Mammary microvascular endothelial cell (primary cell): Measurements from ENCODE around the gene LSM3. TPM values are rescaled to one million over a fixed set of nuclear protein-coding genes. Genes with fewer than 3 reads are reported as not detected.

Experiments
- total RNA-seq: library from RNA; depleted of rRNA; stranded (reverse); fragments of >200 nt; gene quantifications from 2 replicates; pipeline ENCODE4 v1.2.3, GENCODE V29; 2015

Gene LSM3
- 20.6 and 23.5 TPM in 2 replicates for total RNA-seq

DNA sequence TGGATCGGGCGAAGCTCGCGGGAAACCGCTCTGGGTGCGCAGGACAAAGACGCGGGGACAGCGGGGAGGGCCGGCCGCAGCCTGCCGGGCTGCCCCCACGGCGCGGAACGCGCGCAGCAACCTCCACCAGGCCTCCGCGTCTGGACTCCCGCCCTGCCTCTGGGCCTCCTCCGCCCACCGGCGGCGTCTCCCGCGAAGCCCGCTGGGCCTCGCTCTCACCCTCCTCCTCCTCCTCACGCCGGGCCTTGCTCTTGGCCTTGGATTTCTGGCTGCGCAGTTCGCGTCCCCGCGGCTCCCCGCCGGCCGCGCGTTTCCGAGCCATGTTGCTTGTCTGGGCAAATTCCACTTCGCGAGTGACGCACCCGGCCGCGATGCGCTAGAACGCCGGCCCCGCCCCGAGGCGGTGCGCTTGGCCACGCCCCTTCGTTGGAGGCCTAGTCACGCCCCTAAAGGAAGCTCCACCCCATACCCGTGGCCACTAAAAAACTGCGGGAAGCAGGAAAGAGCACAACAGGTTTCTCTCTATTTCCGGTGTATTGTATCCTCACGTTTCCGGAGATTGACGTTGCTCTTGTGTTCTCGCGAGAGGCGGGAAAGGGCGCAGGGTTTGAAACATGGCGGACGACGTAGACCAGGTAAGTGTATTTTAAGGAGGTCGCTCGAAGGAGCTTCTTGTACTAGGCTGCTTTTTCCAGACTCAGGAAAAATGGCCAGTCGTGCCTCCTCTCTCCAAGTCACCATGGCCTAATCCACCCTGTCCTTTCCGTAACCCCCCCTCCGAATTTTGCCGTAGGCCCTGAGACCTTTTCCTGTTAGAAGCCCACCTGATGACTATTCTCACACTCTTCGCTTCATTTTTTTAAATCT lies at the start of gene LSM3, which contains the start of gene XPC:
TSS of gene LSM3 (plus strand) at position 571 of the 867 bp plus-strand sequence. CDS start at position 615, 44 bp downstream.
TSS of gene XPC (minus strand) at position 355 of the 867 bp plus-strand sequence. CDS start at position 322, 33 bp downstream.

Other genes with a start within 250 kb of the LSM3 start
- gene CHCHD4, start 53.9 kb upstream of the LSM3 start, total RNA-seq, result 14.7 and 14.8 TPM in 2 replicates
- 88.2 and 93.1 TPM in 2 replicates for gene TMEM43, start 53.8 kb upstream of the LSM3 start, total RNA-seq
- 43.0 and 45.8 TPM in 2 replicates for gene XPC, start 216 bp upstream of the LSM3 start, total RNA-seq
- gene SLC6A6, start 223.8 kb downstream of the LSM3 start, total RNA-seq, result 18.1 and 19.3 TPM in 2 replicates